Measurements from ENCODE around the gene KCTD10.

Gene KCTD10

GRCh38 chr12:109477185-109477962 lies at the start of gene KCTD10, which contains the start of gene UBE3B:
TSS of gene KCTD10 (minus strand) at chr12:109477300. CDS start at chr12:109477262, 38 bp downstream.
TSS of gene UBE3B (plus strand) at chr12:109477634. CDS start at chr12:109483552, 5,918 bp downstream.
- peak; percentile 64 to 80 for DNase-seq

DNA sequence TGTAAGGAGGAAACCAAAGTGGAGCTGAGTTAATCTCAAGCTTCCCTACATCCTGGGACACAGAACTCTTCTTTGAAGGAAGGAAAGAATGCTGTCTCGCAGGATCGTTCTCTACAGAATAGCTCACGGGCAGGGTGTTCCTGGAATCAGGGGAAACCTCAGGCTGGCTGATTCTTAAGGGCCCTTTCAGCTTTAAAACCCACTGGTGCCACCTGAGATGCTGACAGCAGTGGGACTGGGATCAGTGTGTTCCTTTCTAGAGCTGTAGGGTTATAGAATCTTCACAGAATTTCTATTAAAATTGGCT lies 48.1 kb upstream of the KCTD10 start:
- no peak for DNase-seq

DNA sequence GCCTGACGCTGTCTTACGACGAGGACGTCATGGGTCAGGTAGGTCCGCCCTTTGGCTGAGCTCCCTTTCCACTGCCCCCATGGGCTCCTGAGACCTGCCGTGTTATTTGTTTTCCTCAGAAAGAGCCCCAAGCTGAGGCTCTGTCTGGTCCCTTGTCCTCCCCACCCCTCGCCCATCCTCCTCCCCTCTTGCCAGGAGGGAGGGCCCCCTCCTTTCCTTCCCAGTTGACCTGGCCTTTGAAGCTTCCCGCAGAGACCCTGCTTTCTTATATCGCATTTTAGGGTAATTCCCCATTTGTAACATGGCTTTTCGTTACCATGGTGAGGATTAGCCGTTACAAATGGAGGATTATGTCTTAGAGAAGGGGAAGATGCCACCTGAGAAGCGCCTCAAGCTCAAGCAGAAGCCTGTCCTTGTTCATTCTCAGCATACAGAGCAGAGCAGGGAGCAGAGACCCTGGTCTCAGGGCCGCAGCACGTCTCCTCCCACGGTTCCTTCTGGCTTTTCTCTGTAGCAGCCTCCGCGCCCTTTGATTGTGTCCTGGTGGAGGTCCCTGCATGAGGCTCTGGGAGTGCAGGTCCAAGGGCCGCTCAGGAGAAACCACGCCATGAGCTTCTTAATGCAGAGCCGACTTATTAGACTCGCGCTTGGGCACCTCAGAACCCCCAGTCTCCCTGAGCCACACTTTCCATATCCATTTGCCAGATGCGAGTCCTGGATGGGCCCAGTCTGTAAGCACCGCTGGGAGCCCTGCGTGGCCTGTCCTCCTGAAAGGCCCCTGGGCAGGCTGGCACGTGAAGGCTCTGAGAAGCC lies 47.6 kb upstream of the KCTD10 start:
- no peak for DNase-seq

- no peak for DNase-seq
Measured at GRCh38 chr12:109523504-109523903, 46.4 kb upstream of the KCTD10 start.

DNA sequence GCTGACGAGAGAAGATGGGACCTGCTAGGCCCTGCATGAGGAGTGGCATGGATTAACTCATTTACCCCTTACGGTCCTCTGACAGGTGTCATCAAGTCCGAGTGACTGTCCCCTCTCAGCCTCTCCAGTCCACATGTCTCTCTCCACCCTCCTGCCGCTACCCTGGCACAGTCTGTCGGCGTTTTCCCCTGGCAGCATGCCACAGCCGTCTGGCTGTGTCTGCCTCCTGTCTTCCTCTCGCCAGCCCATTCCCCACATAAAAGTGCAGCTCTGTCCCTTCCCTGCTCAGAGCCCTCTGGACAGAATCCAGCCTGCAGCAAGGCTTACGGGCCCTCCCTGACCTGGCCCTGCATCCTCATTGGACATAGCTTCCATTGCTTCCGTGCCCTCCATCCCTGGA lies 46.0 kb upstream of the KCTD10 start:
- DNase-seq: no peak

GRCh38 chr12:109521831-109522230 lies 44.7 kb upstream of the KCTD10 start:
- no peak for DNase-seq

DNA sequence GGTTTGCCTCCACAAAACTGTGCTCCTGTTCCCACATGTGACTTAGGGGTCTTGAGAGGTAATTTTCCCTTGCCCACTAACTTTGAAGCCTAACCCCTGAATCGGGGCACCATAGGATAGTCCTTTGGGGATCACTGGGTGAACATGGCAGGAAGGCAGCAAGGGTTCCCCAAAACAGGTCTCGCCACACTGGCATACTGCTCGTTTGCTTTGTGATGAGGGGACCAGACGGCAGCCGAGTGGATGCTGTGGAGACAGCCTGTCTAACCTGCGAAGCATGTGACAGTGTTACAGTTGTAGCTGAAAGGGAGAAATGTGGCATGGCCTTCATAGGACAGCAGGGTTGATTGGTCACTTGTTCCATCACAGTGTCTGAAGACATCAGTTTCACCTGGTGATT lies 42.7 kb upstream of the KCTD10 start:
- DNase-seq: no peak

- peak in 1 of 2 experiments; percentile 44 for DNase-seq
Measured at GRCh38 chr12:109518820-109519665, 41.9 kb upstream of the KCTD10 start.

DNA sequence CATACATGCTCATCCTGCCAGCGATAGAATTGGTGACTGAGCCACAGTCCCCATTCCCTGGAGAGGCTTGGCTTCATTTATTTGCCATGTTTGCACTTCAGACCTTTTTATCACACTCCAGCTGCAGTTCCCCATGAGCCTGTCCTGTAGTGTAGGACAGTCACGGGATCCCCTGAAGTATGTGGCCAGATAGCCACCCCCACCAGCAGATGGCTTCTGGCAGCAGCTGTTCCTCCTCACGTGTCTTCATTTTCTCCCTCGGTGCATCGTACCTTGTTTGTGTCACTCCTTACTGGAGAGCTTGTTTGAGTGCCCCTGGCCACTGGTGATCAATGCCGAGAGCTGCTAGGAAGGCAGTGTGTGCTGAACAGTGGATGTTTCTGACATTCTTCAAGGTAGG lies 40.5 kb upstream of the KCTD10 start:
- no peak for DNase-seq

DNA sequence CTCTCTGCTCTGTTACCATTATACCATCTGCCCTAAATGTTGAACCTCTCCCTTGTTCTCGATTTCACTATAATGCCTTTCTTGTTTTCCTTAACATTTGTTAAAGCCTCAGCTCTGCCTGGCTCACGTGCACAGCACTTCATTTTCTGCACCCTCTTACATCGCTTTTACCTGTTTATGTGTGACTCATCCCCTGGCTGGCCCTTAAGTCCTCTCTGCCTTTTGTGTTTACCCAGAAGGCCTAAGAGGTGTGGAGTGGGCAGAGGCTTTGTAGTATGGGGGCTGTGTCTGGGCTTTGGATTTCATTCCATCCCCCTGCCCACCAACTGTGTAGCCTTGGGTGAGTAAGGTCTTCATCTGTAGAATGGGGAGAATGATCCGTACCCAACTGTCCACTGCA lies 36.9 kb upstream of the KCTD10 start:
- no peak for DNase-seq

- DNase-seq: no peak
Measured at GRCh38 chr12:109513051-109513450, 36.0 kb upstream of the KCTD10 start.

- no peak for DNase-seq
Measured at GRCh38 chr12:109512608-109513007, 35.5 kb upstream of the KCTD10 start.

DNA sequence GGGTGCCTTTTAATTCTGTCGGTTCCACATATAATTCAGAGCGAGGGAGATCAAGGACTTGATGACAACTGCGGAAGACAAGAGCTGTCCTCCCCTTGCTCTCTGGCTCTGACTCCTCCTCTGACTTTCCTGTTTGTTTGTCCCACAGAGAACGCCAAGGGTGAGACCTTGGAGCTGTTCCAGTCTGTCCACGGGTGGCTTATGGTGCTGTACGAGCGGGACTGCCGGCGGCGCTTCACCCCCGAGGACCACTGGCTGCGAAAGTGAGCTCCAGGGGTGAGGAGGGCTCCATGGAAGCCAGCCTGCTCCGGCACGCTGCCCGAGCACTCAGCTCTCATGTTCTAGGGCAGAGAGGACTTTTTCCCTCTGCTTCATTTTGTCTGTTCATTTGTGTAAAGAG lies 33.1 kb upstream of the KCTD10 start:
- DNase-seq: no peak

GRCh38 chr12:109504068-109504467 lies 27.0 kb upstream of the KCTD10 start:
- no peak for DNase-seq

DNA sequence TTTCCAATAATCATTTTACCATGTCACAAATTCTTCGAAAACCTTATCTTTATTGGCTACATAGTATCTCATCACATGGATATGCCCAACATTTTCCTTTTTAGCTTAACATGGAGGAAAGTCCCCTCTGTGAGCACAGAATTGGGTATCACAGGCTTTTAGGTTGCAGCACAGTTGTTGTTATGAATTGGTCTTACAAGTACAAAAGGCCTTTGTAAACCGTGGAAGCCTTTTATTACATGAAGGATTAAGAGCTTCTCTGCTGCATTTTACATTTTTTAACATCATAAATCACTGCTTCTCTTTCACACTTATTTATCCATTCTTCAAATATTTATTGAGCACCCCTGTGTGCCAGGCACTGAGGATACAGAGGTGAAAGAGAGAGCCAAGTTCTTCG lies 26.5 kb upstream of the KCTD10 start:
- no peak for DNase-seq

GRCh38 chr12:109502332-109502731 lies 25.2 kb upstream of the KCTD10 start:
- no peak for DNase-seq

- DNase-seq: no peak
Measured at GRCh38 chr12:109501299-109501698, 24.2 kb upstream of the KCTD10 start.

- no peak for DNase-seq
Measured at GRCh38 chr12:109500406-109501185, 23.5 kb upstream of the KCTD10 start.

GRCh38 chr12:109497675-109498074 lies 20.6 kb upstream of the KCTD10 start:
- no peak for DNase-seq

- no peak for DNase-seq
Measured at GRCh38 chr12:109496306-109496705, 19.2 kb upstream of the KCTD10 start.

DNA sequence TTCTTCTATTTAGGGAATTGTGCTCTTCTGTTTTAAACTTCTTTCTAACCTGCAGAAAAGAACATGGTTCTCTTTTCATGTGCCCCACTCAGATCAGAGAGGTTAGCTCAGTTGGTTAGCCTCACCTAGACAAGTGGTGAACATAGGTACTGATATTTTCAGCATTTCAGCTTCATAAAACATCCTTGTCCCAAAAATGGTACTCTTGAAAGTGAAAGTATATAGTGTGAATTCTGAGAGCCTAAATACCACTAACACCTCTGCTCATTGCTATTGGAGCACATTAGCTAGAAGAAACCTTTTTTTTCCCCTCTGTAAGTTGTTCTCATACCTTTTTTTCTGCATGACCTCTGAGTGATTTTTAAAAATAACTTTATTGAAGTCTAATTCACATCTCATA lies 17.9 kb upstream of the KCTD10 start:
- no peak for DNase-seq

- no peak for DNase-seq
Measured at GRCh38 chr12:109494348-109494881, 17.3 kb upstream of the KCTD10 start.
